ENCODE data around the gene SOX6.
"Not testable (repeated sequence)": the region's sequence is repeated elsewhere in the genome, so short reads cannot be mapped to it uniquely, and the experiment has no call there.

The SOX6 gene

DNA sequence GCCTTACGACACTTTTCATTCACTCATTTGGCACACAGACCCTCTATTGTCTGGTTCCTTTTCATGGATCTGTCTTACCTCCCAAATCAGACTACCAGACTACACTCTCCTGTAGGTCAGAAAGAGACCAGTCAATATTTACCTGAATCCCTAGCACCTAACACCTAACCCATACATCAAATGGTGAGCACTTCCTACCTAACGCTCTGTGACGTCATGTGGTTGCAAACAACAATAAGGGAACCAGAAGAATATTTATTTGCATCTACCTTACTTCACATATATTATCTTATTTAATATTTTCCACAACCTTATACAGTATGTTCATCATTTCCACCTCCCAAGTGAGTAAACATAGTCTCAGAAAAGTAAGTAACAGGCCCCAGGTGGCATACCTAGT lies 323.4 kb downstream of the SOX6 start:
- H3K4me1 ChIP-seq (ENCODE audit: insufficient read depth, low read length): peaks cover 7% of the 10 kb centered on the region
- no peaks in the 10 kb centered on the region for H3K36me3 ChIP-seq (ENCODE audit: insufficient read depth, low read length)
- no peaks in the 10 kb centered on the region for H3K9me3 ChIP-seq (ENCODE audit: low read length)
- H2AFZ ChIP-seq (ENCODE audit: low read depth, low read length): no peak overlapping the region
- no peaks in the 10 kb centered on the region for H3K27me3 ChIP-seq (ENCODE audit: insufficient read depth, low read length)
- H3K4me3 ChIP-seq (ENCODE audit: low read length): no peak overlapping the region

DNA sequence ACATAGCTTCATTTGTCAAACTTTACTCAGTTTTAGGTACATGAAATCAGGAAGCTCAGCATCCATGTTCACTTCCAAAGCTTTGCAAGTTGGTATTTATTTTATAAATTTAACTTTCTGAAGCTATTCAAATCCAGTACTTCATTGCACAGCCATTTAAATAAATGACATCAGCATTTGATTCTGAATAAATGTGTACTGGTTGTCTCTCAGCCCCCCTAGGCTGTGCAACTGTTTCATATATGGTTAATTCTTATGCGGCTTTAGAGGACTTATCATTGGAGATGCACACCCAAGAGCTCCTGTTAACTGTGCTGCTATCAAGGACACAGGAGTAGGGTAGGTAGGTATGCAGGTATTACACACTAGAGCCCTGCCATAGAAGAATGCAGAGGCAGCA lies 325.1 kb downstream of the SOX6 start:
- Histone ChIP-seq H3K9me3 (ENCODE audit: low read length) (no peaks in the 10 kb centered on the region), H3K27me3 (ENCODE audit: insufficient read depth, low read length) (no peaks in the 10 kb centered on the region), H3K36me3 (ENCODE audit: insufficient read depth, low read length) (no peaks in the 10 kb centered on the region), H3K4me3 (ENCODE audit: low read length) (no peak overlapping the region), H3K4me1 (ENCODE audit: insufficient read depth, low read length) (peaks cover 12% of the 10 kb centered on the region), H2AFZ (ENCODE audit: low read depth, low read length) (no peak overlapping the region)

DNA sequence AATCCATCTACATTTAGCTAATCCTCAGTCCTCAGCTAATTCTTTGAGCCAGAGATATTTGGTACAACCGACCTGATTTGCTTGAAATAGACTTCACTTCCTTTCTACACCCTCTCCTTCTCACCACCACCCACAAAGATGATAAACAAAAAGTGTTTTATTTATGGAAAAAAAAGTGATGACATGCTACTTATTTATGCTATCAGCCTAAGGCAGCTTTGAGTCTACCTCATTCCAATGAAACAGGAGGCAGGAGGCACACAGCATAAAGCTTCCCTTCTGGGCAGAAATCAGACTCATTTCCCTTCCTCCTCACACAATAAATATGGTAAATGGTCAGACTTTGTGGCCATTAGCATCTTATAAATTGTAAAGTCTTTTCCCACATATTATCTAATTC lies 325.7 kb downstream of the SOX6 start:
- Histone ChIP-seq H3K36me3 (ENCODE audit: insufficient read depth, low read length) (no peaks in the 10 kb centered on the region), H3K27me3 (ENCODE audit: insufficient read depth, low read length) (no peaks in the 10 kb centered on the region), H3K4me3 (ENCODE audit: low read length) (no peak overlapping the region), H3K9me3 (ENCODE audit: low read length) (no peaks in the 10 kb centered on the region), H2AFZ (ENCODE audit: low read depth, low read length) (no peak overlapping the region), H3K4me1 (ENCODE audit: insufficient read depth, low read length) (peaks cover 12% of the 10 kb centered on the region)

DNA sequence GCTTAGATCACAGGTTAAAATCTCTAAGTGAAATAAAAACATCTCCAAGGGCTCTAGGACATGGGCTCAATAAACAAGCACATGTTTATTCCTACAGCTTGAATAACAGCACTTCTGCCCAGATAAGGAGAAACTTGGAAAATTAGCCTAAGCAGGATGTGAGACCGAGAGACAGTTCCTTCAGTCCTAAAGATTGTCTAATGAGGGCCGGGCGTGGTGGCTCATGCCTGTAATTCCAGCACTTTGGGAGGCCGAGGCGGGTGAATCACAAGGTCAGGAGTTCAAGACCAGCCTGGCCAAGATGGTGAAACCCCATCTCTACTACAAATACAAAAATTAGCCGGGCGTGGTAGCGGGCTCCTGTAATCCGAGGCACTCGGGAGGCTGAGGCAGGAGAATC lies 327.2 kb downstream of the SOX6 start:
- not testable (repeated sequence) for H2AFZ ChIP-seq (ENCODE audit: low read depth, low read length); H3K4me3 ChIP-seq (ENCODE audit: low read length); H3K36me3 ChIP-seq (ENCODE audit: insufficient read depth, low read length); H3K9me3 ChIP-seq (ENCODE audit: low read length); H3K27me3 ChIP-seq (ENCODE audit: insufficient read depth, low read length)
- peaks cover 12% of the 10 kb centered on the region for H3K4me1 ChIP-seq (ENCODE audit: insufficient read depth, low read length)

DNA sequence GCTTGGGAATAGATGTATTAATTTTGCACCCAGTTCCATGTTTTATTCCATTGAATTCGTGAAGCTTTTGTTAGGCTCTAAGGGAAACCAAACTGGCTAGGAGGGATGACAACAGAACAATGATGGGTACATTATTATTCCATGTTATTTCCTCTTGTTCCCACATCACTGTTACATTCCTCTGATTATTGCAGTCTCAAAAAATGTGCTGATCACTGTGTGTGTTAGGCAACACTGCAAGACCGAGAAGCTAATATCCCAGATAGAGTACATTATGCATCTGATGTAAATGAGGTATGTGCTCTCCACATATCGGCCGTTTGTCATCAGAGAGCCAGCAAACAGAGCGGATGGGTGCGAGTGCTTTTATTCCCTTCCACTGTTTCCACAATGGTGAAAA lies 327.9 kb downstream of the SOX6 start:
- Histone ChIP-seq H3K9me3 (ENCODE audit: low read length) (no peaks in the 10 kb centered on the region), H3K27me3 (ENCODE audit: insufficient read depth, low read length) (no peaks in the 10 kb centered on the region), H3K4me3 (ENCODE audit: low read length) (no peak overlapping the region), H3K36me3 (ENCODE audit: insufficient read depth, low read length) (no peaks in the 10 kb centered on the region), H3K4me1 (ENCODE audit: insufficient read depth, low read length) (peaks cover 12% of the 10 kb centered on the region), H2AFZ (ENCODE audit: low read depth, low read length) (no peak overlapping the region)

DNA sequence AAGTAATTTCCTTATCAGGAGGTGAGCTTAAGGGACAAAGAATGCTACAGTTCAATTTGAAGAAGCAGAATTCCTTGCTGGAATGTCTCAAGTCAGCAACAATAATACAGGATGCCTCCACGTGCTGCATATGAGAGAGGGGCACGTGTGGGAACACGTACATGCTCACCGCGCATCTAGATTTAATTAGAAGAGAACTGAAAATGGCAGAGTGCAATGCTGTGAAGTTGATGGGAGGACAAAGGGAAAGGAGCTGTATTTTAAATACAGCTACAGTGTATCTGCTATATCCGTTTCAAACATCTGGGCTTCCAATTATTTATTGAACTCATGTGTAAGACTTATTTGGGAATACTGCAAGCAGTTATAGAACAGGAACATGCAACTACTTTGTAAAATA lies 328.7 kb downstream of the SOX6 start:
- Histone ChIP-seq H3K36me3 (ENCODE audit: insufficient read depth, low read length) (no peaks in the 10 kb centered on the region), H3K4me3 (ENCODE audit: low read length) (no peak overlapping the region), H3K27me3 (ENCODE audit: insufficient read depth, low read length) (no peaks in the 10 kb centered on the region), H2AFZ (ENCODE audit: low read depth, low read length) (no peak overlapping the region), H3K4me1 (ENCODE audit: insufficient read depth, low read length) (peaks cover 12% of the 10 kb centered on the region), H3K9me3 (ENCODE audit: low read length) (no peaks in the 10 kb centered on the region)

DNA sequence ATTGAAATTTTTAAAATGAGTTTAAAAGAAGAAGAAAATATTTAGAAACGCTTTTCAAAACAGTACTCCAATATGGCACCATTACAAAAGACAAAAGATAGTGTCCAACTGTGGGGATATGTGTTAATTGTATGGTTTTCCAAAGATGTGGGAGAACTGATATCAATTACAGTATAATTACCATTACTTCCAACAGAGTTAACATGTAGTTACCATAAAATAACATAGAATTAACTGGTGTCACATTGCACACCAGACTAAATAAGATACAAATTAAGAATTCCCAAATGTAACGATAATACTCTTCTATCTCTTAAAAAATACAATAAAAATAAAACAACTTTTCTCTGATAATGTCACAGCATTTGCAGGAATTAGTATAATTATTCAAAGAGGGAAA lies 329.5 kb downstream of the SOX6 start:
- no peaks in the 10 kb centered on the region for H3K9me3 ChIP-seq (ENCODE audit: low read length)
- H2AFZ ChIP-seq (ENCODE audit: low read depth, low read length): no peak overlapping the region
- H3K4me3 ChIP-seq (ENCODE audit: low read length): no peak overlapping the region
- peaks cover 12% of the 10 kb centered on the region for H3K4me1 ChIP-seq (ENCODE audit: insufficient read depth, low read length)
- no peaks in the 10 kb centered on the region for H3K36me3 ChIP-seq (ENCODE audit: insufficient read depth, low read length)
- no peaks in the 10 kb centered on the region for H3K27me3 ChIP-seq (ENCODE audit: insufficient read depth, low read length)

DNA sequence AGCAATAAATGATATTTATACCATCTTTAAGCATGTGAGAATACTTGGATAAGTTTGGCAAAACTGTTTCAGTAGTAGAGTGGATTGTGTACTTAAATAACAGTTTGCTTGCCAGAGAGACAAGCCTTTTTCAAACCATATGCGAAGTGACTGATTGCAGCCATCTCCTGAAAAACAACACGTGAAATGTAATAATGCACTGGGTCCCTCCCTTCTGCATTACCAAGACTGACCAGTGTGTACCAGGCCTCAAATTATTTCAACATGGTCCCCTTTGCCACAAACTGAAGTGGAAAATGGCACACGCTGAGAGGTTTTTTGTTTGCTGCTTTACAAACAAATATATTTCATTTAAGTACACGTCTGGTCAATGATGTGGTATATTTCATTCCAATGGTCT lies 337.4 kb downstream of the SOX6 start:
- Histone ChIP-seq H3K9me3 (ENCODE audit: low read length) (no peaks in the 10 kb centered on the region), H3K4me1 (ENCODE audit: insufficient read depth, low read length) (peaks cover 14% of the 10 kb centered on the region), H3K36me3 (ENCODE audit: insufficient read depth, low read length) (no peaks in the 10 kb centered on the region), H3K4me3 (ENCODE audit: low read length) (no peak overlapping the region), H2AFZ (ENCODE audit: low read depth, low read length) (no peak overlapping the region), H3K27me3 (ENCODE audit: insufficient read depth, low read length) (no peaks in the 10 kb centered on the region)

DNA sequence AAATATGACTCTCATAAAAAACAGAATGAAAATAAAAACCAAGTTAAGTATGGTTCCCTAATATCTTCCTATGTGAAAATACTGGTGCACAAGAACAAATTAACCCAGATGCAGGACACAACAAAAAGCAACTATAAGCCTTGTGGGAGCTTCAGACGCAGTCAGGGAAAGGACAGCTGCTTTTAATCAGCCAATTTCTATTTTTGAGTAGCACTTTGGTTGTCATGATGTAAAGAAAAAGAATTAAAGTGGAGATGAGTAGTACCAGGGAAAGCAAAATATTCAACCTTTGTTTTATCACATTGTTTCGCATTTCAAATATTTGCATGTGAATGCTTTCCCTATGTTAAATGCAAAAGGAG lies 339.9 kb downstream of the SOX6 start:
- Histone ChIP-seq H2AFZ (ENCODE audit: low read depth, low read length) (no peak overlapping the region), H3K27me3 (ENCODE audit: insufficient read depth, low read length) (no peaks in the 10 kb centered on the region), H3K9me3 (ENCODE audit: low read length) (no peaks in the 10 kb centered on the region), H3K4me1 (ENCODE audit: insufficient read depth, low read length) (peaks cover 14% of the 10 kb centered on the region), H3K4me3 (ENCODE audit: low read length) (no peak overlapping the region), H3K36me3 (ENCODE audit: insufficient read depth, low read length) (no peaks in the 10 kb centered on the region)

DNA sequence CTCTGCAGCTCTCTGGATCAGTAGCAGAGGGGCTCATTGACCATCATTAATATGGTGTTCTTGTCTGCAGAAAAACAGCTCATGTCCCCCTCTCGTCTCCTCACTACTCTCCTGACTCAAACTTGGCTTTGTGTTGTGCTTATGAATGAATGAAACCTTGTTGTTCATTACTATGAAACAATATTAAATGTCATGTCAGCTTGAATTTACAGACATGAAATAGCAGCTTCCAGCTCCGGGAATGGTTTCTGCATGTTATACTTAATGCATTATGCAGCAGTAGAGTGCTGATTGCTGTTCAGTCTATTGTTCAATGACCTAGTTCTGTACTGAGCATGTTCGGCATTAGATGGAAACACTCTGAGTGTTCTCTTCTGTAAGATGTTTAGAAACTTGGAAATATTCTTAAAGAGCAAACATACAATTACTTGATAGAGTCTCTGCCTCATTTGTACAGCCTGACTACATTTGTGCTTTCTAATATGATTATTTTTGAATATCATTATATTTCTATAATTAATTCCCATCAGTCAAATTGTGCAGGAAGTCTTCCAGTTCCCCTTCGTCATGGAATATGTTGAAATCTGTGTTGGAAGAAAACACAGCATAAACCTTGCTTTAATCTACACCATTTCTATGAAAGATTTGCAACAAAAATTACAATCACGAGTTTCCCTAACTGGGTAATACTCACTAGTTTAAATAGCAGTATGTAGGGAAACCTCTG lies 340.4 kb downstream of the SOX6 start:
- Histone ChIP-seq H3K4me1 (ENCODE audit: insufficient read depth, low read length) (peaks cover 14% of the 10 kb centered on the region), H3K27me3 (ENCODE audit: insufficient read depth, low read length) (no peaks in the 10 kb centered on the region), H3K4me3 (ENCODE audit: low read length) (no peak overlapping the region), H3K36me3 (ENCODE audit: insufficient read depth, low read length) (no peaks in the 10 kb centered on the region), H3K9me3 (ENCODE audit: low read length) (no peaks in the 10 kb centered on the region), H2AFZ (ENCODE audit: low read depth, low read length) (no peak overlapping the region)

DNA sequence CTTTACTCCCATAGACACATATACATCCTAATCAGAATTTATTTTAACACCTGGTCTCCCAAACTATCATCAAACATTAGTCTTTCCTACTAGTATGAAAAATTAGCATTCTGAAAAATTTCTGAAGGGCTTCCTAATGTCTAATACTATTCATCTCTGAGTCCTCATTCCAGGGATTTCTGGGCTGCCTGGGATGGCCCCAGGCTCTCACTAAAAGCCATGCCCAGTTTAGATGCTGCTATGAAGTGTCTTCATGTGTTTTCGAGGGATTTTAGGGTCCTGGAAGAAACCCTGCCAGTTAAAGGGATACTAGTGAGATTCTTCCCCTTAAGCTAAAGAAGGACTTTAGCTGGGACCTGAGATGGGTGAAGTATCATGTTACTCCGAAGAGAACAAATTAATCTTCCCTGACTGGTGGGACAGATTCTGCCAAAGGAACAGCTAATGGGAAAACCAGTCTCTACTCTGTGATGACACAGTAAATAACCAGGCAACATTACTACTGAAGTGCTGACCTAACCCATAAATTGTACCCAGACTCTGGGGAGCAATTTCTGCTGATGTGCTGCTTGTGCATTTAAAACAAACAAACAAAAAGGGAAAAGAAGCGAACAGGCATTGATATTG lies 342.6 kb downstream of the SOX6 start:
- Histone ChIP-seq H3K4me1 (ENCODE audit: insufficient read depth, low read length) (peaks cover 14% of the 10 kb centered on the region), H3K4me3 (ENCODE audit: low read length) (no peak overlapping the region), H3K9me3 (ENCODE audit: low read length) (no peaks in the 10 kb centered on the region), H3K27me3 (ENCODE audit: insufficient read depth, low read length) (no peaks in the 10 kb centered on the region), H3K36me3 (ENCODE audit: insufficient read depth, low read length) (no peaks in the 10 kb centered on the region), H2AFZ (ENCODE audit: low read depth, low read length) (no peak overlapping the region)

DNA sequence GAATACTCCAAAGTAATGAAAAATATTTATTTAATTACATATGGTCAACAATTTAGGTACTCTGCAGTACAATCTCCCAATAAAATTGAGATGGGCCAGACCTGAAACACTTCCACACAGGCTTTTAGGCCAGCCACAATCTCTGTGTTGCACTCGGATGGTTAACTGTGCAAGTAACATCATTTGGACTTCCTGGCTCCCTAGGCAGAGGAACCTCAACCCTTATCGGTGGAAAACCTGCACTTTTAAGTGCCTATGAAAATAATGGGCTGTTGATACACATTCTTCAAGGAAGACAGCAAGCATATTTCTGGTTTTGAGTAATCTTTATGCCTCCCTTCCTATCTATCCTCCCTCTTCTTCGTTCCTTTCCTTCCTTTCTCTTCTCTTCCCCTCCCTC lies 343.1 kb downstream of the SOX6 start:
- Histone ChIP-seq H3K9me3 (ENCODE audit: low read length) (no peaks in the 10 kb centered on the region), H3K27me3 (ENCODE audit: insufficient read depth, low read length) (no peaks in the 10 kb centered on the region), H3K36me3 (ENCODE audit: insufficient read depth, low read length) (no peaks in the 10 kb centered on the region), H3K4me1 (ENCODE audit: insufficient read depth, low read length) (peaks cover 17% of the 10 kb centered on the region), H3K4me3 (ENCODE audit: low read length) (no peak overlapping the region), H2AFZ (ENCODE audit: low read depth, low read length) (no peak overlapping the region)

DNA sequence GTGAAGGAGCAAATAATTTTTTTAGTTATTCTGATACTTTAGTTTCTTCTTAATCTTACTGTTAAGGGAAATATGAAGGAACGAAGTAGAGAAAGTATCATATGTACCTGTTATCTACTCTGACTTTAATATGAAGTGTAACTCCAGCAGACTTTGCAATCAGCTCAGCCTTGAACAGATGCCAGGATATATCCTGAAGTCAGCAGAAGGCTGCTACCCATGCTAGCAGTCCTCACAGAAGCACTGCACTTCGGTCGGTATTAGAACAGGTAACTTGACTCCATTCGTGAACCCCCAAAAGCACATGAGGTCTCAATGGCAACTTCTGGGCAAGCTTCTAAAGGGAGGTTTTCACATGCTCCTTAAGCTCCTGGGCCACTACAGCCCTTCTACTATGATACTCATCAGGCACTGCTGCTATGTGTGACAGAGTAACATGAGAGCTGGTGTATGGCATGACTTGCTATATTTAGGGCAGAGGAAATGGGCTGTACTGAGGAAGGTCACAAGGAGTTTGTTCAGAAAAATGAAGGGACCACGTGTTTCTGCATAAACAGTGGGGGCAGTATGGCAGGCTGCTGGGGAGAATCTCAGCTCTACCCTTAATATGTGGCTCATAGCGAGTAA lies 344.1 kb downstream of the SOX6 start:
- H3K36me3 ChIP-seq (ENCODE audit: insufficient read depth, low read length): no peaks in the 10 kb centered on the region
- H3K4me1 ChIP-seq (ENCODE audit: insufficient read depth, low read length): peaks cover 19% of the 10 kb centered on the region
- no peak overlapping the region for H3K4me3 ChIP-seq (ENCODE audit: low read length)
- H3K27me3 ChIP-seq (ENCODE audit: insufficient read depth, low read length): no peaks in the 10 kb centered on the region
- no peaks in the 10 kb centered on the region for H3K9me3 ChIP-seq (ENCODE audit: low read length)
- no peak overlapping the region for H2AFZ ChIP-seq (ENCODE audit: low read depth, low read length)
